Choroid plexus epithelial cell (primary cell): ENCODE results near the gene CCDC91.
"Not testable (repeated sequence)": the region's sequence is repeated elsewhere in the genome, so short reads cannot be mapped to it uniquely, and the experiment has no call there.

Experiments used
- DNase-seq: peaks from one replicate; pipeline ENCODE4 v3.0.0-alpha.2; 2010; ENCODE audit warnings: low read depth
- H3K4me3 ChIP-seq: 2 replicates; pipeline ENCODE4 v1.5.1; 2011; ENCODE audit warnings: low read depth, mild to moderate bottlenecking, control low read depth, low read length, moderate library complexity
- TF ChIP-seq, protein P1 (sequence below): conservative IDR thresholded peaks from 2 replicates; pipeline ENCODE4 v1.5.1; 2011; ENCODE audit warnings: low read depth, mild to moderate bottlenecking, control low read depth, inconsistent platforms, low read length, moderate library complexity

Gene CCDC91

DNA sequence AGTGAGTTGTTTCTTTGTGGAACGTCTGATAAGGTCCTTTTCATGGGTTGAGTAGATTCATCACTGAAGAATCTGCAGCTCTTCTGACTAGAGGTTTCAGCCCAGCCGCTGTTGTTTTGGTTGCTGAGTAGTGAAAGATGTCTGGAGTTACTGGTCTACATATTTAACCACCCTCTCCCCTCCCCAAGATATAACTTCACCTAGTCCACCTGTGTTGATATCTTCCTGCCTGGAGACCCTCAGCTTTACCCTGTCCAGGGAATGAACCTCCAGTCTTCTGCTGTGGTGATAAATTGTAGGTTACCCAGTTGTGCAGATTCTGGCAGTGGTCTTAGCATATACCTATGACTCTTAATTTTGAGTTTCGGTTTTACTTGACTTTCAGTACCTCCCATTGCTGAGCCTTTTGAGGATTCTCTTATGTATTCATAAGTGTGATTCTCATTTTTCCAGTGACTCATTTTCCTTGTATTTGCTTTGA is 62.9 kb downstream of the CCDC91 start:
- TF ChIP-seq, protein P1, sequence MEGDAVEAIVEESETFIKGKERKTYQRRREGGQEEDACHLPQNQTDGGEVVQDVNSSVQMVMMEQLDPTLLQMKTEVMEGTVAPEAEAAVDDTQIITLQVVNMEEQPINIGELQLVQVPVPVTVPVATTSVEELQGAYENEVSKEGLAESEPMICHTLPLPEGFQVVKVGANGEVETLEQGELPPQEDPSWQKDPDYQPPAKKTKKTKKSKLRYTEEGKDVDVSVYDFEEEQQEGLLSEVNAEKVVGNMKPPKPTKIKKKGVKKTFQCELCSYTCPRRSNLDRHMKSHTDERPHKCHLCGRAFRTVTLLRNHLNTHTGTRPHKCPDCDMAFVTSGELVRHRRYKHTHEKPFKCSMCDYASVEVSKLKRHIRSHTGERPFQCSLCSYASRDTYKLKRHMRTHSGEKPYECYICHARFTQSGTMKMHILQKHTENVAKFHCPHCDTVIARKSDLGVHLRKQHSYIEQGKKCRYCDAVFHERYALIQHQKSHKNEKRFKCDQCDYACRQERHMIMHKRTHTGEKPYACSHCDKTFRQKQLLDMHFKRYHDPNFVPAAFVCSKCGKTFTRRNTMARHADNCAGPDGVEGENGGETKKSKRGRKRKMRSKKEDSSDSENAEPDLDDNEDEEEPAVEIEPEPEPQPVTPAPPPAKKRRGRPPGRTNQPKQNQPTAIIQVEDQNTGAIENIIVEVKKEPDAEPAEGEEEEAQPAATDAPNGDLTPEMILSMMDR, result no peak
- peak; percentile 72 for DNase-seq
- H3K4me3 ChIP-seq, result no peak overlapping the region

DNA sequence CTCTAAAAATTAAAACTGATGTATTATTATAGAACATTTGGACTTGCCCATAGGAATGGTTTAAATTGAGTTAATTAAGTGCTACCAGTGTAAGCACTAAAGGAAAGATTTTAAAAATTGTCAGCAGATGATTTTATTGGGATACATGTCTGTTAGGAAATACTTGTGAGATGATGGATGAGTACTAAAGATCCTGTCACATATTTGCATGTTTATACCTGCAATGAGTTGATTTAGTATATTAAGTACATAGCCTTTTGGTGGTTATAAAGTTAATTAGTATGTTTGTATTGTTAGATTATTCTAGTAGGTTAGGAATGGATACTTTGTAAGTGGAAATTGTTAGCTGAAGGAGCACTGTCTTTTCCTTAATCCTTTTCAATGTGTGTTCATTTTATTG is 67.2 kb downstream of the CCDC91 start:
- no peak overlapping the region for H3K4me3 ChIP-seq
- DNase-seq, result no peak
- TF ChIP-seq, protein P1, result no peak

DNA sequence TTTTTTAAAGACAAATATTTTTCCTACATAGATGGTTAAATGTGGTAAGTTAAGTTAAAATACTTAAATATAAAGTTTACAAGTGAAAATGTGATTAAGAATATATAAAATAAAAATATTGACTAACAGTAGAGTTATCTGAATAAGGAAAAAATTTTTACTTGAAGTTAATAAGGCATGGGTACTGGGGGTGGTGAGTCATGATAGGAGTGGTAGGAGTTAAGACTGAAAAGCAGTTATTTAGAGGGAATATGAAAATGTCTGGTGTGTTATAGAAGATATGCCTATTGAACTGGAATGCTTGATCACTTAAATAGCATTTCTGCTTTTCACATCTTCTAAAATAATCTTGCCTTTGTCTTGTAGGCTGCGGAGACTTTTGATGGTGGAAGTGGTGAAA is 68.7 kb downstream of the CCDC91 start:
- TF ChIP-seq, protein P1, result no peak
- peak; percentile 28 for DNase-seq
- H3K4me3 ChIP-seq, result no peak overlapping the region

DNA sequence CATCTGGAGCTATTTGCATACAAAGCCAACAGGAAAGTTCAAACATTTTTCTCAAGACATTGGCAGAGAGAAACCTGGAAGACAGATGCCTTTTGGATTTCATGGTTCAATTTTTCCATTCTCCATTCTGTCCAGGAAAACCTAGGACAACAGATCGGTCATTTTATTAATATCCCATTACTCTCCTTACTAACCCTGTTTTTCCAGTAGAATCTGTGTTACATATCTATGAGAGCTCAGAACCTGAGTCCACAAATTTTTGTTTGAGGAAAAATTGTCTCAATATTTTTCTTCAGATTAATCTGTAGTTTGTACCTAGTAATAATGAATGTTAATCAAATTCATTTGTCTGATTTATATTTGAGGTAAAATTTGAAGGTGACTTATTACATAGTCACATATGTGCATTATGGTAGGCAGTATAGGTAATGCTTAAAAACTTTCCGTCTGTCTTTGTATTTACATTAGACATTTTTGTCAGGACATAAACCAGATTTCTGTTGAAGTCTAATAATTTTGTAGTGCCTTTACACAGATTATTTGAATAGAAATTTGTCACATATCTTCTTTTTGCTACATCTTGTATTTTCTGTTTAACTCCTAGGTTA is 75.3 kb downstream of the CCDC91 start:
- H3K4me3 ChIP-seq, result no peak overlapping the region
- no peak for DNase-seq
- TF ChIP-seq, protein P1, result no peak

GRCh38 chr12:28267920-28268607 is 77.8 kb downstream of the CCDC91 start:
- DNase-seq, H3K4me3 ChIP-seq: not testable (repeated sequence)

- H3K4me3 ChIP-seq, result no peak overlapping the region
- TF ChIP-seq, protein P1, result no peak
- no peak for DNase-seq
Measured at GRCh38 chr12:28268608-28269229, 78.5 kb downstream of the CCDC91 start.

DNA sequence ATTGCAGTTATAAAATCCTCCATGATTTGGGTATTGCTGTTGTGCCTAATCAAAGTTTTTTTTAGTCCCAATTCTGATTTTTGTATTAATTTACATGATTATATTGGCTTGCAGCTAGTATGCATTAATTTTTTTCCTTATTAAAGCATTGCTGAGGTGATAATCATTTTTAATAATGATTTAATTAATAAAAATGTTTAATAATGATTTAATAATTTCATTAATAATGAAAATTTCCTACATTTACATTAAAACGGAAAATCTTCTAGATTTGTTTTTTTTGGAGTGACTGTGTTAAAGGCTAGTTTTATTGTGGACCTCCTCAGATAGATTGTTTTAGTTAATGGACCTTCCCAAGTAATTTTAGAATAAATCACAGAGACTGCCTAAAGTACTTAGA is 79.6 kb downstream of the CCDC91 start:
- no peak for DNase-seq
- H3K4me3 ChIP-seq, result no peak overlapping the region
- TF ChIP-seq, protein P1, result no peak
